Vagina (tissue), 2 donors: ENCODE measurements around the gene FUT7.

Source experiments
- CTCF ChIP-seq, 3 experiments: fragments of 450-650 bp in 2 of 3; fragments of 200-600 bp in 1 of 3; sonication (generic) in 1 of 3; IDR thresholded peaks; one replicate each; pipeline ENCODE4 v1.5.1; 2017 to 2019; ENCODE audit warnings: antibody characterized with exemption in 3 of 3, mild to moderate bottlenecking in 2 of 3, moderate library complexity in 2 of 3
- POLR2A ChIP-seq, 2 donors: fragments of 450-650 bp; IDR thresholded peaks; one replicate each; pipeline ENCODE4 v1.6.1; 2017; ENCODE audit warnings: antibody characterized with exemption in 2 of 2, mild to moderate bottlenecking in 2 of 2, moderate library complexity in 2 of 2

DNA sequence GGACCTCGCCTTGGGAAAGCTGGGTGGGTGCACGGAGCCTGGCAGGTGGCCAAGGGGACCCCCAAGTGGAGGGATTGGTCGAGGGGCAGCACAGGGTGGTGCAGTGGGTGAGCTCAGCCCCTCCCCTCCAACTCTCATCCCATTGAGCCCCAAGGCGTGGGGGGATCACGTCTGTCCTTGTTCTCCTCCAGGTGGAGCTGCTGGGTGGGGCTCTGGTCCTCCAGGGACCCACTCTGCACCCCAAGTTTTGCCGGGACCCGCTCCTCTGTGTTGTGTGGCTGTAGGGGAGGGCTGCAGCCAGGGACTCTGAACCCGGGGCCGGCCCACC, 3.6 kb upstream of the FUT7 start:
- TF ChIP-seq CTCF (IDR thresholded peaks at IDR 0.05) (no peak), POLR2A (IDR thresholded peaks at IDR 0.05) (no peak)
